ENCODE measurements around the gene VASP. TPM values are rescaled to one million over a fixed set of nuclear protein-coding genes. Genes with fewer than 3 reads are reported as not detected.

VASP gene
- total and polyA plus RNA-seq, 2 of the 13 experiments (the other 11 are each of a cell fraction or from before 2014, with no cell fraction given), result 41.8 to 67.1 TPM

GRCh38 chr19:45492627-45493470 is 14.4 kb upstream of the VASP start (continued):
- TF ChIP-seq ATF3 (CRISPR knock-in tag; IDR thresholded peaks at IDR 0.05) (no peak), MAFK (conservative IDR thresholded peaks at IDR 0.05 in 1 of 2, IDR thresholded peaks at IDR 0.05 in 1 of 2; ENCODE audit: low read length in 2 of 2) (no peak), ZSCAN22 (CRISPR knock-in tag; IDR thresholded peaks at IDR 0.05) (0 out of 2 replicates have a peak, but pooled peaks have one; percentile 38), ZSCAN20 (CRISPR knock-in tag; IDR thresholded peaks at IDR 0.05; ENCODE audit: borderline replicate concordance) (no peak), CSRNP2 (CRISPR knock-in tag; conservative IDR thresholded peaks at IDR 0.05; ENCODE audit: low read depth) (no peak), MED13 (CRISPR knock-in tag; IDR thresholded peaks at IDR 0.05) (no peak), ZNF546 (CRISPR knock-in tag; conservative IDR thresholded peaks at IDR 0.05) (no peak), ZFP41 (CRISPR knock-in tag; IDR thresholded peaks at IDR 0.05; ENCODE audit: borderline replicate concordance) (no peak; the same call in 1 of the 2 replicates), SMAD9 (CRISPR knock-in tag; IDR thresholded peaks at IDR 0.05) (0 out of 2 replicates have a peak, but pooled peaks have one; percentile 53), ZNF550 (CRISPR knock-in tag; IDR thresholded peaks at IDR 0.05; ENCODE audit: borderline replicate concordance) (no peak), ARNT2 (CRISPR knock-in tag; IDR thresholded peaks at IDR 0.05; ENCODE audit: low read depth) (0 out of 2 replicates have a peak, but pooled peaks have one; percentile 25), HOXA9 (CRISPR knock-in tag; IDR thresholded peaks at IDR 0.05; ENCODE audit: borderline replicate concordance) (no peak), ZNF646 (CRISPR knock-in tag; IDR thresholded peaks at IDR 0.05) (no peak), ATM (IDR thresholded peaks at IDR 0.05; ENCODE audit: borderline replicate concordance) (no peak), SIN3B (IDR thresholded peaks at IDR 0.05; ENCODE audit: low read length) (no peak), MYPOP (CRISPR knock-in tag; IDR thresholded peaks at IDR 0.05) (no peak), POLR2A (IDR thresholded peaks at IDR 0.05; ENCODE audit: insufficient read depth in 1 of 2, low read depth in 2 of 2, low read length in 2 of 2) (no peak), ATF5 (CRISPR knock-in tag; IDR thresholded peaks at IDR 0.05; ENCODE audit: low read depth) (0 out of 2 replicates have a peak, but pooled peaks have one; percentile 51)
